GM12878 (cell line): ENCODE data around the gene ENDOV. TPM values are rescaled to one million over a fixed set of nuclear protein-coding genes. Genes with fewer than 3 reads are reported as not detected.

Source experiments
- ATAC-seq: fragments of 200-7000 bp; cut with Tn5 transposase; 3 replicates; pipeline ENCODE4 v1.9.1; 2020; ENCODE audit warnings: mild to moderate bottlenecking, moderate library complexity
- BruUV-seq: library from RNA; stranded (reverse); fragments of 400-500 nt; replicated peaks from 2 replicates; lab custom pipeline; 2021; lab: Mats Ljungman, UMichigan
- CTCF ChIA-PET: fragments of 300-600 bp; sonication (Branson Sonifier 250); formaldehyde crosslinking; extraction: SDS; loops from one replicate; lab custom pipeline; 2021; ENCODE audit warnings: inconsistent platforms; lab: Yijun Ruan, JAX
- POLR2A ChIA-PET: fragments of 350-600 bp; formaldehyde crosslinking; extraction: SDS; loops from one replicate; lab custom pipeline; 2021; ENCODE audit warnings: inconsistent platforms; lab: Charles Lee
- RAD21 ChIA-PET: fragments of 300-600 bp; sonication (Branson Sonifier 250); formaldehyde crosslinking; loops from one replicate; lab custom pipeline; 2023; ENCODE audit warnings: antibody characterized with exemption; ENCODE audit not compliant: unreplicated experiment; lab: Charles Lee
- SMC1A ChIA-PET: fragments of 300-600 bp; sonication (Branson Sonifier 250); formaldehyde crosslinking; loops from one replicate; lab custom pipeline; 2023; ENCODE audit not compliant: unreplicated experiment, uncharacterized antibody; lab: Charles Lee
- DNase-seq: peaks from one replicate; pipeline ENCODE4 v3.0.0-alpha.2; 2011; ENCODE audit warnings: low read depth, low spot score
- FAIRE-seq: peaks from 3 replicates; lab custom pipeline; 2011; peaks lifted over from hg19 to GRCh38; lab: Jason Lieb, UNC
- H2AFZ ChIP-seq: 2 replicates; pipeline ENCODE4 v1.6.0; 2011; ENCODE audit warnings: low read depth, low read length, control low read depth; ENCODE audit not compliant: control insufficient read depth
- H3K27ac ChIP-seq: 2 replicates; pipeline ENCODE4 v1.5.1; 2011; ENCODE audit warnings: control low read depth; ENCODE audit not compliant: control insufficient read depth, insufficient read depth
- H3K27me3 ChIP-seq, 2 experiments: replicated peaks in 1 of 2; 2 replicates each; pipeline versions ENCODE4 v1.6.0 to v1.6.1; 2011; ENCODE audit warnings: low read length in 1 of 2; ENCODE audit not compliant: control insufficient read depth in 2 of 2, insufficient read depth in 2 of 2
- H3K36me3 ChIP-seq, 2 experiments: 2 replicates each; pipeline ENCODE4 v1.5.1; 2011; ENCODE audit warnings: low read length in 1 of 2; ENCODE audit not compliant: control insufficient read depth in 2 of 2, insufficient read depth in 2 of 2
- H3K4me1 ChIP-seq: 2 replicates; pipeline ENCODE4 v1.6.1; 2011; ENCODE audit warnings: mild to moderate bottlenecking, low read length, moderate library complexity, mixed read lengths; ENCODE audit not compliant: control insufficient read depth, insufficient read depth
- H3K4me2 ChIP-seq: 2 replicates; pipeline ENCODE4 v1.6.0; 2011; ENCODE audit warnings: control low read depth; ENCODE audit not compliant: control insufficient read depth, insufficient read depth
- H3K4me3 ChIP-seq: fragments of 200-600 bp; sonication (generic); 2 replicates; pipeline ENCODE4 v1.5.1; 2016
- H3K79me2 ChIP-seq: 2 replicates; pipeline ENCODE4 v1.6.0; 2011; ENCODE audit warnings: low read length; ENCODE audit not compliant: control insufficient read depth, insufficient read depth
- H3K9ac ChIP-seq: 2 replicates; pipeline ENCODE4 v1.8.0; 2011; ENCODE audit warnings: low read length, control low read depth, mixed read lengths; ENCODE audit not compliant: control insufficient read depth, insufficient read depth
- H3K9me3 ChIP-seq: replicated peaks from 3 replicates; pipeline ENCODE4 v1.5.1; 2011; ENCODE audit warnings: mild to moderate bottlenecking, low read length; ENCODE audit not compliant: control insufficient read depth, insufficient read depth
- H4K20me1 ChIP-seq: 2 replicates; pipeline ENCODE4 v1.6.0; 2011; ENCODE audit not compliant: control insufficient read depth, insufficient read depth
- FOXM1 ChIP-seq: IDR thresholded peaks from 2 replicates; pipeline ENCODE4 v1.6.1; 2012; ENCODE audit warnings: low read depth, mild to moderate bottlenecking, inconsistent platforms, low read length, moderate library complexity
- NFIC ChIP-seq: IDR thresholded peaks from 2 replicates; pipeline ENCODE4 v1.6.1; 2012; ENCODE audit warnings: low read depth, mild to moderate bottlenecking, inconsistent platforms, low read length, moderate library complexity
- RB1 ChIP-seq: fragments of 450-650 bp; formaldehyde crosslinking; IDR thresholded peaks from 2 replicates; pipeline ENCODE4 v1.6.1; 2017; ENCODE audit warnings: mild to moderate bottlenecking, borderline replicate concordance
- RCOR1 ChIP-seq: conservative IDR thresholded peaks from 2 replicates; pipeline ENCODE4 v1.6.1; 2012; ENCODE audit warnings: low read depth, low read length, improper control_type of control experiment
- SPI1 ChIP-seq: IDR thresholded peaks from 2 replicates; pipeline ENCODE4 v1.6.1; 2011; ENCODE audit warnings: low read depth, mild to moderate bottlenecking, low read length, moderate library complexity, borderline replicate concordance; ENCODE audit not compliant: insufficient read depth
- ZSCAN29 ChIP-seq: fragments of 450-650 bp; IDR thresholded peaks from 2 replicates; pipeline ENCODE4 v1.6.1; 2017; ENCODE audit warnings: mild to moderate bottlenecking, moderate library complexity
- WGBS: methylation state at CpG from one replicate; pipeline ENCODE4 v1.1.6; 2016; ENCODE audit warnings: low lambda C conversion rate; ENCODE audit not compliant: insufficient replicate concordance, insufficient coverage; ENCODE audit errors: missing lambda C conversion rate; 5-methylcytosine and 5-hydroxymethylcytosine counted together
- in situ Hi-C: fragments of 300-500 bp; cut with MboI; formaldehyde crosslinking; loops from 9 replicates; pipeline ENCODE4 v1.14.3; 2018; ENCODE audit warnings: mixed read lengths
- intact Hi-C: fragments of 100-400 bp; cut with micrococcal nuclease; formaldehyde crosslinking; loops from one replicate; pipeline ENCODE4 v1.14.2; 2022; ENCODE audit not compliant: unreplicated experiment
- polyA plus RNA-seq, 11 experiments: library from polyadenylated mRNA; depleted of rRNA in 4 of 11; unstranded in 6 of 11; stranded (reverse) in 5 of 11; fragments of >200 nt; fragmentation: Nextera tagmentation in 4 of 11; fragmentation: Illumina TruSeq in 1 of 11; extraction: Ambion mirVana in 4 of 11; extraction: Trizol in 1 of 11; gene quantifications; 1 replicate in 1 of 11; 2 replicates in 10 of 11; pipeline versions ENCODE4 v1.2.1 to v1.2.3, GENCODE V29; 2011 to 2016; ENCODE audit warnings: inconsistent platforms in 2 of 11, missing spikeins in 2 of 11, low read depth in 1 of 11
- total RNA-seq, 4 experiments: library from RNA; depleted of rRNA in 3 of 4; stranded (reverse); fragments of >200 nt in 3 of 4; fragmentation: Illumina TruSeq in 1 of 4; extraction: Trizol in 1 of 4; gene quantifications; 2 replicates each; pipeline versions ENCODE4 v1.2.1 to v1.2.3, GENCODE V29; 2013 to 2021
- TF ChIP-seq, protein P1 (sequence below): IDR thresholded peaks from 2 replicates; pipeline ENCODE4 v1.6.1; 2012; ENCODE audit warnings: improper control_type of control experiment, low read depth, low read length; ENCODE audit not compliant: insufficient replicate concordance
- TF ChIP-seq, protein P2 (sequence below): IDR thresholded peaks from 2 replicates; pipeline ENCODE4 v1.6.1; 2012; ENCODE audit warnings: low read length, inconsistent platforms

The ENDOV gene
- total and polyA plus RNA-seq, 10 of the 15 experiments (the other 5 are each of a cell fraction or from before 2014, with no cell fraction given), result 0.63 to 11.9 (median 8.1) TPM

DNA sequence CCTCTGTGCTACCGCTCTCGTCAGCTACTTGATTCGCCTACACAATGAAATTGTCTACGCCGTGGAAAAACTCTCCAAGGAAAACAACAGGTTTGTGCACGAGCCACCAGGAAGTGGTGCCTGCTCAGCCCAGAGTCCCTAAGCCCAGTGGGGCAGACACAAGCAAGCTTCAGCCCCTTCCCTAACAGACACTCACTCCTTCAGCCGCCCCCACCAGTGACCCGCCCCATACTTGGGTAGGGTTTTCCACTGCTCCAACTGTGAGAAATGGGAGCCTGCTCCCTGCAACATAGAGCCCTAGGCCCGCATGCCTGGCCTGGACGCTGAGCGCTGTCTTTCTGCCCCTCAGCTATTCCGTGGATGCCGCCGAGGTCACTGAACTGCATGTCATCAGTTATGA is 28.6 kb upstream of the ENDOV start (continued):
- TF ChIP-seq, protein P1, sequence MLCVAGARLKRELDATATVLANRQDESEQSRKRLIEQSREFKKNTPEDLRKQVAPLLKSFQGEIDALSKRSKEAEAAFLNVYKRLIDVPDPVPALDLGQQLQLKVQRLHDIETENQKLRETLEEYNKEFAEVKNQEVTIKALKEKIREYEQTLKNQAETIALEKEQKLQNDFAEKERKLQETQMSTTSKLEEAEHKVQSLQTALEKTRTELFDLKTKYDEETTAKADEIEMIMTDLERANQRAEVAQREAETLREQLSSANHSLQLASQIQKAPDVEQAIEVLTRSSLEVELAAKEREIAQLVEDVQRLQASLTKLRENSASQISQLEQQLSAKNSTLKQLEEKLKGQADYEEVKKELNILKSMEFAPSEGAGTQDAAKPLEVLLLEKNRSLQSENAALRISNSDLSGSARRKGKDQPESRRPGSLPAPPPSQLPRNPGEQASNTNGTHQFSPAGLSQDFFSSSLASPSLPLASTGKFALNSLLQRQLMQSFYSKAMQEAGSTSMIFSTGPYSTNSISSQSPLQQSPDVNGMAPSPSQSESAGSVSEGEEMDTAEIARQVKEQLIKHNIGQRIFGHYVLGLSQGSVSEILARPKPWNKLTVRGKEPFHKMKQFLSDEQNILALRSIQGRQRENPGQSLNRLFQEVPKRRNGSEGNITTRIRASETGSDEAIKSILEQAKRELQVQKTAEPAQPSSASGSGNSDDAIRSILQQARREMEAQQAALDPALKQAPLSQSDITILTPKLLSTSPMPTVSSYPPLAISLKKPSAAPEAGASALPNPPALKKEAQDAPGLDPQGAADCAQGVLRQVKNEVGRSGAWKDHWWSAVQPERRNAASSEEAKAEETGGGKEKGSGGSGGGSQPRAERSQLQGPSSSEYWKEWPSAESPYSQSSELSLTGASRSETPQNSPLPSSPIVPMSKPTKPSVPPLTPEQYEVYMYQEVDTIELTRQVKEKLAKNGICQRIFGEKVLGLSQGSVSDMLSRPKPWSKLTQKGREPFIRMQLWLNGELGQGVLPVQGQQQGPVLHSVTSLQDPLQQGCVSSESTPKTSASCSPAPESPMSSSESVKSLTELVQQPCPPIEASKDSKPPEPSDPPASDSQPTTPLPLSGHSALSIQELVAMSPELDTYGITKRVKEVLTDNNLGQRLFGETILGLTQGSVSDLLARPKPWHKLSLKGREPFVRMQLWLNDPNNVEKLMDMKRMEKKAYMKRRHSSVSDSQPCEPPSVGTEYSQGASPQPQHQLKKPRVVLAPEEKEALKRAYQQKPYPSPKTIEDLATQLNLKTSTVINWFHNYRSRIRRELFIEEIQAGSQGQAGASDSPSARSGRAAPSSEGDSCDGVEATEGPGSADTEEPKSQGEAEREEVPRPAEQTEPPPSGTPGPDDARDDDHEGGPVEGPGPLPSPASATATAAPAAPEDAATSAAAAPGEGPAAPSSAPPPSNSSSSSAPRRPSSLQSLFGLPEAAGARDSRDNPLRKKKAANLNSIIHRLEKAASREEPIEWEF, result no peak
- TF ChIP-seq RB1 (no peak), NFIC (no peak), SPI1 (no peak), RCOR1 (no peak)

DNA sequence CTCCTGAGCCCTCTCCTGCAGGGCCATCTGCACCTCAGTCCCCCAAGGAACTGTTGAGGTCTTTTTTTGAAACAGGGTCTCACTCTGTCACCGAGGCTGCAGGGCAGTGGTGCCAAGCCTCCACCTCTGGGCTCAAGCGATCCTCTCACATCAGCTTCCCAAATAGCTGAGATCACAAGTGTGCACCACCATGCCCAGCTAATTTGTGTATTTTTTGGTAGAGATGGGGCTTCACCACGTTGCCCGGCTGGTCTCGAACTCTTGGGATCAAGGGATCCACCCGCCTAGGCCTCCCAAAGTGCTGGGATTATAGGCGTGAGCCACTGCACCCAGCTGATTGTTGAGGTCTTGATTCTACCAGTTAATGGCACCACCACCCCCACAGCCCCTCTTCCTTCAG is 27.9 kb upstream of the ENDOV start:
- POLR2A ChIA-PET, result no interaction called here
- Histone ChIP-seq H4K20me1 (no peaks in the 10 kb centered on the region), H3K9ac (no peak overlapping the region), H2AFZ (no peak overlapping the region), H3K36me3 (peaks cover 47 to 64% of the 10 kb centered on the region in 2 experiments), H3K27me3 (no peaks in the 10 kb centered on the region), H3K9me3 (no peaks in the 10 kb centered on the region), H3K79me2 (no peaks in the 10 kb centered on the region), H3K4me1 (no peaks in the 10 kb centered on the region), H3K4me2 (no peak overlapping the region), H3K4me3 (no peak overlapping the region), H3K27ac (no peak overlapping the region)
- CTCF ChIA-PET, result no interaction called here
- SMC1A ChIA-PET, result no interaction called here
- in situ Hi-C loops (no loop called here), intact Hi-C loops (no loop called here)
- TF ChIP-seq ZSCAN29 (no peak), NFIC (no peak), FOXM1 (no peak)
- TF ChIP-seq, protein P2, sequence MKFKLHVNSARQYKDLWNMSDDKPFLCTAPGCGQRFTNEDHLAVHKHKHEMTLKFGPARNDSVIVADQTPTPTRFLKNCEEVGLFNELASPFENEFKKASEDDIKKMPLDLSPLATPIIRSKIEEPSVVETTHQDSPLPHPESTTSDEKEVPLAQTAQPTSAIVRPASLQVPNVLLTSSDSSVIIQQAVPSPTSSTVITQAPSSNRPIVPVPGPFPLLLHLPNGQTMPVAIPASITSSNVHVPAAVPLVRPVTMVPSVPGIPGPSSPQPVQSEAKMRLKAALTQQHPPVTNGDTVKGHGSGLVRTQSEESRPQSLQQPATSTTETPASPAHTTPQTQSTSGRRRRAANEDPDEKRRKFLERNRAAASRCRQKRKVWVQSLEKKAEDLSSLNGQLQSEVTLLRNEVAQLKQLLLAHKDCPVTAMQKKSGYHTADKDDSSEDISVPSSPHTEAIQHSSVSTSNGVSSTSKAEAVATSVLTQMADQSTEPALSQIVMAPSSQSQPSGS, result no peak
- DNase-seq, result no peak
- no peak for FAIRE-seq
- ATAC-seq, result no peak
- WGBS, result 76% methylated on average over 7 of the region's 7 CpGs
- RAD21 ChIA-PET, result no interaction called here
- BruUV-seq, result no TSS peak
